ENCODE data around the gene PIP5K1B.

Gene PIP5K1B

GRCh38 chr9:68949271-68950000 lies 244.4 kb downstream of the PIP5K1B start:
- Mint-ChIP-seq H3K27ac (peak overlapping the region; percentile 47), H3K4me3 (no peak overlapping the region), H3K4me1 (ENCODE audit: low read depth) (peaks cover 31% of the 10 kb centered on the region), H3K9me3 (no peaks in the 10 kb centered on the region), H3K36me3 (ENCODE audit: low read depth) (no peaks in the 10 kb centered on the region), H3K27me3 (ENCODE audit: low read depth) (no peaks in the 10 kb centered on the region)

DNA sequence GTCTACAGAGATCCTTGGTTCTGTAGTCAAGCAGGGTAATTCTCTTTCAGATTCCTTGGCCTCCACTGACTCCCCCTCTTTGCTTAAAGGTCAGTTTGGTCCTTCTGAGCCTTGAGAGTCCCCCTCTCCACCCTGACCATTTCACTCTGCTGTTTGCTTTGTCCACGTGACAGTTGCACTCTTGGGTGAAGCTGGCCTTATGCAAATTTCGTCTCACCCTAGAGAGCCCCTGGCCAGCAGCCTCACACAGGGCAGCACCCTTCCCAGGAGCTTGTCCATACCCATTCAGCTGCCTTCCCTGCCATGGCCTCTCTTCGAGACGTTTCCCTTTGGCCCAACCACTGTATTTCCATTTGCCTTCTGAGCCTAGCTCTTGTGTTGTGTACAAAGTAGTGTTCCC lies 245.1 kb downstream of the PIP5K1B start:
- H3K36me3 Mint-ChIP-seq (ENCODE audit: low read depth): no peaks in the 10 kb centered on the region
- no peak overlapping the region for H3K4me3 Mint-ChIP-seq
- peaks cover 38% of the 10 kb centered on the region for H3K4me1 Mint-ChIP-seq (ENCODE audit: low read depth)
- no peaks in the 10 kb centered on the region for H3K9me3 Mint-ChIP-seq
- no peaks in the 10 kb centered on the region for H3K27me3 Mint-ChIP-seq (ENCODE audit: low read depth)
- no peak overlapping the region for H3K27ac Mint-ChIP-seq

DNA sequence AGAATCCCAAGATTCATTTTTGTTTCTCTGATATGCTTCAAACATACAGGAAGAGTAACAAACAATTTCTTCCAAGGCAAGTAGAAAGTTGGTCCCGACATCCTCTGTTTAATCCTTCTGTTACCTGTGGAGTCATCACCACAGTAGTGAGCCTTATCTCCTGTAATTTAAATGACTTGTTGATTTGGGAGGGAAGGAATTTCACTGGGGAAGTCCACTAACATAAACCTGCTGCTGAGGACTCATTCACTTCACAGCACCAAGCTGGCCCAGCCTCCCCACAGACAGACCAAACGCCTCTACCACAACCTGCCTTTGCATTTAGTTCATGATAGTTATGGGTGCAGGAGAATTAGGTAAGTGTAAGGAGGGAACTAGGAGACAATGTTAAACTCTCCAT lies 245.6 kb downstream of the PIP5K1B start:
- Mint-ChIP-seq H3K36me3 (ENCODE audit: low read depth) (peaks cover 2% of the 10 kb centered on the region), H3K9me3 (no peaks in the 10 kb centered on the region), H3K27me3 (ENCODE audit: low read depth) (no peaks in the 10 kb centered on the region), H3K4me3 (no peak overlapping the region), H3K4me1 (ENCODE audit: low read depth) (peaks cover 41% of the 10 kb centered on the region), H3K27ac (peak overlapping the region; percentile 1)

GRCh38 chr9:68951879-68952659 lies 247.0 kb downstream of the PIP5K1B start:
- Mint-ChIP-seq H3K4me1 (ENCODE audit: low read depth) (peaks cover 41% of the 10 kb centered on the region), H3K9me3 (no peaks in the 10 kb centered on the region), H3K4me3 (no peak overlapping the region), H3K27me3 (ENCODE audit: low read depth) (no peaks in the 10 kb centered on the region), H3K27ac (peak overlapping the region; percentile 10), H3K36me3 (ENCODE audit: low read depth) (peaks cover 5% of the 10 kb centered on the region)

- Mint-ChIP-seq H3K36me3 (ENCODE audit: low read depth) (peaks cover 5% of the 10 kb centered on the region), H3K4me3 (no peak overlapping the region), H3K9me3 (no peaks in the 10 kb centered on the region), H3K27ac (no peak overlapping the region), H3K4me1 (ENCODE audit: low read depth) (peaks cover 34% of the 10 kb centered on the region), H3K27me3 (ENCODE audit: low read depth) (no peaks in the 10 kb centered on the region)
Observed at GRCh38 chr9:68953771-68954170, 248.7 kb downstream of the PIP5K1B start.

DNA sequence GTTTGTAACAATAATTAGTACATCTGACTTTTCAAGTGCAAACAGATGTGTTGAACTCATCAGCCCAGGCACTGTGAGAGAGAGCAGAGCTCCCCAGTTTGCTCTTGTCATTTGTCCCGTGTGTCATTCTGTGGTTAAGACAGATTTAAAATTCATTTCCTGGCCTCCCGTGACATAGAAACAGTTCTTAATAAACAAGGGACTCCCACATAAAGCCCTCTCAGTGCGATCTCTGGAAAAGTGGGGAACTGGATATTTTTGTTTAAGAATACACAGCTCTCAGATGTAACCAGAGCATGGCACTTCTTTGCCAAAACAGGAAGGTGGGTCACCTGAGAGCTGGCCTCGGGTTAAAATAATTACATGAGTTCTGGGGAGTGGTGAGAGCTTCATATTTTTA lies 250.3 kb downstream of the PIP5K1B start:
- Mint-ChIP-seq H3K4me1 (ENCODE audit: low read depth) (peaks cover 26% of the 10 kb centered on the region), H3K27me3 (ENCODE audit: low read depth) (peaks cover 5% of the 10 kb centered on the region), H3K27ac (peak overlapping the region; percentile 23), H3K9me3 (no peaks in the 10 kb centered on the region), H3K4me3 (no peak overlapping the region), H3K36me3 (ENCODE audit: low read depth) (peaks cover 5% of the 10 kb centered on the region)

GRCh38 chr9:68957479-68957878 lies 252.4 kb downstream of the PIP5K1B start:
- Mint-ChIP-seq H3K4me3 (no peak overlapping the region), H3K9me3 (no peaks in the 10 kb centered on the region), H3K36me3 (ENCODE audit: low read depth) (peaks cover 7% of the 10 kb centered on the region), H3K4me1 (ENCODE audit: low read depth) (peaks cover 19% of the 10 kb centered on the region), H3K27ac (no peak overlapping the region), H3K27me3 (ENCODE audit: low read depth) (peaks cover 16% of the 10 kb centered on the region)

- Mint-ChIP-seq H3K4me1 (ENCODE audit: low read depth) (peaks cover 1% of the 10 kb centered on the region), H3K27ac (no peak overlapping the region), H3K4me3 (no peak overlapping the region), H3K27me3 (ENCODE audit: low read depth) (peaks cover 16% of the 10 kb centered on the region), H3K9me3 (no peaks in the 10 kb centered on the region), H3K36me3 (ENCODE audit: low read depth) (peaks cover 3% of the 10 kb centered on the region)
Observed at GRCh38 chr9:68961587-68961986, 256.5 kb downstream of the PIP5K1B start.

DNA sequence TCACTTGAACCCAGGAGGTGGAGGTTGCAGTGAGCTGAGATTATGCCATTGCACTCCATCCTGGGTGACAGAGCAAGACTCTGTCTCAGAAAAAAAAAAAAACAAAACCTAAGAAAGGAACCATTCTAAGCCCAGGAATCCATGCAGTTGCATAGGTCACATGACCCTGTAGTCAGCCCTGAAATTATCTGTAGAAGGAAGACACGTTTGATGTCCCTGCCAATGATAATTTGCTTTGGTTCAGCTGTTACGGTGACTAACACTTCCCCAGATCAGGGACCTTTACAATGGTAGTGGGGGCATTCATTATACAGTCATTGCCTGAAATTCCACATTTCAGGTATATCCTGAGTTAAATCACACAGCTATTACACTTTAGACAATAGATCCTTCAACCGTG lies 258.4 kb downstream of the PIP5K1B start:
- Mint-ChIP-seq H3K4me1 (ENCODE audit: low read depth) (peaks cover 1% of the 10 kb centered on the region), H3K9me3 (no peaks in the 10 kb centered on the region), H3K27me3 (ENCODE audit: low read depth) (peaks cover 16% of the 10 kb centered on the region), H3K27ac (no peak overlapping the region), H3K36me3 (ENCODE audit: low read depth) (peaks cover 2% of the 10 kb centered on the region), H3K4me3 (no peak overlapping the region)

DNA sequence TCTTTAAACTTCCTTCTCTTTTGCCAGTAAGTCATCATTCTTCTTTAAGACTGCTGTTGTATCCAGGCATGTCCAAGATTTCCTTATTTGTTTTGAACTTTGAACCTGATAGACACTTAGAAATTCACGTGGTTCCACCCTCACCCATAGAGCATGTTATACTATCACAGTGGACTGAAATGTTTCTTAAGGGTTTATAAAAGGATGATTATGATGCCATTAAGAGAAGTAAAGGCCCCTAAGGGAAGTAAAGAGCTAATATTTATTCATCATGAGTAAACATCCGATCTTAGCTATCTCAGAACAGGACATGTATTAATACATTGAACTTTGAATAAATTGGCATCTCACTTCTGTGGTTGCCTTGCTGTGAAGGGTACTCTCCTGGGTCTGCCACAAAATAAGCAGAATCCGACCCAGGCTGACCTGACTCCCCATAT lies 259.1 kb downstream of the PIP5K1B start:
- Mint-ChIP-seq H3K4me3 (no peak overlapping the region), H3K4me1 (ENCODE audit: low read depth) (peaks cover 1% of the 10 kb centered on the region), H3K27me3 (ENCODE audit: low read depth) (peaks cover 16% of the 10 kb centered on the region), H3K27ac (no peak overlapping the region), H3K36me3 (ENCODE audit: low read depth) (peaks cover 2% of the 10 kb centered on the region), H3K9me3 (no peaks in the 10 kb centered on the region)

- Mint-ChIP-seq H3K4me3 (no peak overlapping the region), H3K4me1 (ENCODE audit: low read depth) (peaks cover 1% of the 10 kb centered on the region), H3K27ac (no peak overlapping the region), H3K27me3 (ENCODE audit: low read depth) (peaks cover 16% of the 10 kb centered on the region), H3K36me3 (ENCODE audit: low read depth) (peaks cover 2% of the 10 kb centered on the region), H3K9me3 (no peaks in the 10 kb centered on the region)
Observed at GRCh38 chr9:68964765-68965164, 259.7 kb downstream of the PIP5K1B start.

- peaks cover 4% of the 10 kb centered on the region for H3K27me3 Mint-ChIP-seq (ENCODE audit: low read depth)
- no peak overlapping the region for H3K27ac Mint-ChIP-seq
- peaks cover 2% of the 10 kb centered on the region for H3K4me1 Mint-ChIP-seq (ENCODE audit: low read depth)
- peaks cover 3% of the 10 kb centered on the region for H3K36me3 Mint-ChIP-seq (ENCODE audit: low read depth)
- peaks cover 2% of the 10 kb centered on the region for H3K9me3 Mint-ChIP-seq
- no peak overlapping the region for H3K4me3 Mint-ChIP-seq
Observed at GRCh38 chr9:68966496-68966944, 261.5 kb downstream of the PIP5K1B start.

- H3K9me3 Mint-ChIP-seq: peaks cover 8% of the 10 kb centered on the region
- H3K4me3 Mint-ChIP-seq: no peak overlapping the region
- H3K4me1 Mint-ChIP-seq (ENCODE audit: low read depth): peaks cover 7% of the 10 kb centered on the region
- H3K36me3 Mint-ChIP-seq (ENCODE audit: low read depth): peaks cover 3% of the 10 kb centered on the region
- H3K27ac Mint-ChIP-seq: no peak overlapping the region
- no peaks in the 10 kb centered on the region for H3K27me3 Mint-ChIP-seq (ENCODE audit: low read depth)
Observed at GRCh38 chr9:68967800-68968199, 262.8 kb downstream of the PIP5K1B start.

GRCh38 chr9:68969538-68969937 lies 264.5 kb downstream of the PIP5K1B start:
- Mint-ChIP-seq H3K4me3 (no peak overlapping the region), H3K27ac (no peak overlapping the region), H3K27me3 (ENCODE audit: low read depth) (no peaks in the 10 kb centered on the region), H3K36me3 (ENCODE audit: low read depth) (peaks cover 3% of the 10 kb centered on the region), H3K9me3 (peaks cover 8% of the 10 kb centered on the region), H3K4me1 (ENCODE audit: low read depth) (peaks cover 13% of the 10 kb centered on the region)

DNA sequence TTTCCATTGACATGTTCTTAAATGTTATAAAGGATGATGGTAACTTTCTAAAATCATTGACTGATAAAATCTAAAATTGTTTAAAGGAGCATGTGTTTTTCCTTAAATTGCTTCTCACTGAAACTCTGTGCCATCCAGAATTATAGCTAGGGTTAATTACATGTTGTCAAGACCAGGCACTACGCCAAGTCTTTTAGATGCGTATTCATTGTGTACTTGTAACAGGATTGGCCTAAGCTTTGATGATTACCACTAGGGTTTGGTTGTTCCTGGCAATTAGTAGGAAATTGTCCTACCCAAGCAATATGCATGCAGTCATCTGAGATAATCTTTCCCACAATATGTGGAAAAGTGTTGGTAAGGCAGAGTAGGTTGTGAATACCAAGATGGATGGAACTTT lies 265.1 kb downstream of the PIP5K1B start:
- H3K4me3 Mint-ChIP-seq: no peak overlapping the region
- H3K4me1 Mint-ChIP-seq (ENCODE audit: low read depth): peaks cover 17% of the 10 kb centered on the region
- H3K27me3 Mint-ChIP-seq (ENCODE audit: low read depth): no peaks in the 10 kb centered on the region
- no peak overlapping the region for H3K27ac Mint-ChIP-seq
- peaks cover 3% of the 10 kb centered on the region for H3K36me3 Mint-ChIP-seq (ENCODE audit: low read depth)
- H3K9me3 Mint-ChIP-seq: peaks cover 8% of the 10 kb centered on the region
